RWPE2 (cell line): ENCODE results near the gene MARK4.
A peak's percentile ranks its signal among the peaks of the same experiment; 100 is the strongest.

Experiments used
- ATAC-seq: fragments of 200-7000 bp; cut with Tn5 transposase; 3 replicates; pipeline ENCODE4 v1.9.1; 2021; ENCODE audit warnings: low read depth
- DNase-seq: peaks from one replicate; pipeline ENCODE4 v3.0.0-alpha.2; 2020; ENCODE audit warnings: low spot score
- H3K27ac ChIP-seq: fragments of 450-650 bp; 2 replicates; pipeline ENCODE4 v1.5.1; 2017; ENCODE audit warnings: mild to moderate bottlenecking; ENCODE audit not compliant: poor library complexity, severe bottlenecking
- H3K27me3 ChIP-seq: fragments of 250-450 bp; sonication (Bioruptor Pico); 2 replicates; pipeline ENCODE4 v1.5.1; 2021; ENCODE audit warnings: mild to moderate bottlenecking, moderate library complexity; ENCODE audit not compliant: insufficient read depth, poor library complexity, severe bottlenecking
- H3K36me3 ChIP-seq: fragments of 250-450 bp; sonication (Bioruptor Pico); 2 replicates; pipeline ENCODE4 v1.5.1; 2020; ENCODE audit warnings: low read depth, mild to moderate bottlenecking, moderate library complexity
- H3K4me1 ChIP-seq: fragments of 250-450 bp; sonication (Bioruptor Pico); 2 replicates; pipeline ENCODE4 v1.5.1; 2021; ENCODE audit warnings: mild to moderate bottlenecking, moderate library complexity; ENCODE audit not compliant: insufficient read depth, poor library complexity, severe bottlenecking
- H3K4me3 ChIP-seq: fragments of 250-450 bp; sonication (Bioruptor Pico); 2 replicates; pipeline ENCODE4 v1.5.1; 2021; ENCODE audit warnings: mild to moderate bottlenecking, moderate library complexity; ENCODE audit not compliant: severe bottlenecking
- H3K9me3 ChIP-seq: fragments of 250-450 bp; sonication (Bioruptor Pico); 2 replicates; pipeline ENCODE4 v1.5.1; 2021; ENCODE audit warnings: mild to moderate bottlenecking, moderate library complexity; ENCODE audit not compliant: severe bottlenecking
- TF ChIP-seq, protein P1 (sequence below): fragments of 450-650 bp; IDR thresholded peaks from one replicate; pipeline ENCODE4 v1.5.1; 2017; ENCODE audit warnings: mild to moderate bottlenecking, moderate library complexity; ENCODE audit not compliant: poor library complexity, severe bottlenecking

Gene MARK4

GRCh38 chr19:45352914-45353796 lies 102.1 kb downstream of the MARK4 start:
- Histone ChIP-seq H3K36me3 (peaks cover 80% of the 10 kb centered on the region), H3K4me3 (no peak overlapping the region), H3K27me3 (no peaks in the 10 kb centered on the region), H3K27ac (no peak overlapping the region), H3K4me1 (no peaks in the 10 kb centered on the region), H3K9me3 (no peaks in the 10 kb centered on the region)
- TF ChIP-seq, protein P1, sequence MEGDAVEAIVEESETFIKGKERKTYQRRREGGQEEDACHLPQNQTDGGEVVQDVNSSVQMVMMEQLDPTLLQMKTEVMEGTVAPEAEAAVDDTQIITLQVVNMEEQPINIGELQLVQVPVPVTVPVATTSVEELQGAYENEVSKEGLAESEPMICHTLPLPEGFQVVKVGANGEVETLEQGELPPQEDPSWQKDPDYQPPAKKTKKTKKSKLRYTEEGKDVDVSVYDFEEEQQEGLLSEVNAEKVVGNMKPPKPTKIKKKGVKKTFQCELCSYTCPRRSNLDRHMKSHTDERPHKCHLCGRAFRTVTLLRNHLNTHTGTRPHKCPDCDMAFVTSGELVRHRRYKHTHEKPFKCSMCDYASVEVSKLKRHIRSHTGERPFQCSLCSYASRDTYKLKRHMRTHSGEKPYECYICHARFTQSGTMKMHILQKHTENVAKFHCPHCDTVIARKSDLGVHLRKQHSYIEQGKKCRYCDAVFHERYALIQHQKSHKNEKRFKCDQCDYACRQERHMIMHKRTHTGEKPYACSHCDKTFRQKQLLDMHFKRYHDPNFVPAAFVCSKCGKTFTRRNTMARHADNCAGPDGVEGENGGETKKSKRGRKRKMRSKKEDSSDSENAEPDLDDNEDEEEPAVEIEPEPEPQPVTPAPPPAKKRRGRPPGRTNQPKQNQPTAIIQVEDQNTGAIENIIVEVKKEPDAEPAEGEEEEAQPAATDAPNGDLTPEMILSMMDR = no peak
- peak; percentile 64 for DNase-seq
- ATAC-seq = peak; percentile 13; the same call in 1 of the 3 replicates

- DNase-seq = no peak
- Histone ChIP-seq H3K27me3 (no peaks in the 10 kb centered on the region), H3K36me3 (peaks cover 86% of the 10 kb centered on the region), H3K9me3 (no peaks in the 10 kb centered on the region), H3K4me1 (no peaks in the 10 kb centered on the region), H3K27ac (no peak overlapping the region), H3K4me3 (no peak overlapping the region)
- TF ChIP-seq, protein P1 = no peak
- no peak for ATAC-seq
Observed at GRCh38 chr19:45354241-45354842, 103.3 kb downstream of the MARK4 start.
